ENCODE measurements around the gene C5orf63.

- no peak for TF ChIP-seq NR2F2 (IDR thresholded peaks at IDR 0.05)
- no peak for TF ChIP-seq CTCF (IDR thresholded peaks at IDR 0.05; ENCODE audit: low read depth, low read length, missing input control)
- no peak for TF ChIP-seq JUND (IDR thresholded peaks at IDR 0.05)
- TF ChIP-seq MAX (IDR thresholded peaks at IDR 0.05) = no peak
- no peak for TF ChIP-seq GABPA (IDR thresholded peaks at IDR 0.05 in 1 of 2, conservative IDR thresholded peaks at IDR 0.05 in 1 of 2)
- TF ChIP-seq RAD21 (IDR thresholded peaks at IDR 0.05) = peak in 1 of 2 donors; percentile 16
- TF ChIP-seq REST (IDR thresholded peaks at IDR 0.05) = no peak
- no peak for TF ChIP-seq YY1 (IDR thresholded peaks at IDR 0.05)
- TF ChIP-seq SP1 (IDR thresholded peaks at IDR 0.05) = no peak
Measured at GRCh38 chr5:127042593-127042992, 30.7 kb downstream of the C5orf63 start.

All from liver (tissue), 3 donors.